GM21526 (cell line): ENCODE measurements around the gene ARHGAP10.

Experiments used
- ATAC-seq: cut with Tn5 transposase; IDR thresholded peaks from one replicate; pipeline ENCODE4 v1.9.1; 2021; ENCODE audit warnings: moderate library complexity; ENCODE audit not compliant: unreplicated experiment, low FRiP score

The ARHGAP10 gene

GRCh38 chr4:147732518-147733235, 789 bp downstream of the ARHGAP10 start:
- peak; percentile 24 for ATAC-seq

GRCh38 chr4:147733716-147734344, 1.9 kb downstream of the ARHGAP10 start:
- no peak for ATAC-seq

- no peak for ATAC-seq
Observed at GRCh38 chr4:147734496-147734895, 2.6 kb downstream of the ARHGAP10 start.

- peak; percentile 27 for ATAC-seq
Observed at GRCh38 chr4:147735413-147736301, 3.8 kb downstream of the ARHGAP10 start.

GRCh38 chr4:147736458-147736857, 4.6 kb downstream of the ARHGAP10 start:
- ATAC-seq, result no peak

- ATAC-seq, result no peak
Observed at GRCh38 chr4:147737623-147738022, 5.7 kb downstream of the ARHGAP10 start.

- ATAC-seq, result no peak
Observed at GRCh38 chr4:147739239-147739823, 7.4 kb downstream of the ARHGAP10 start.

- ATAC-seq, result no peak
Observed at GRCh38 chr4:147740176-147740575, 8.3 kb downstream of the ARHGAP10 start.

- no peak for ATAC-seq
Observed at GRCh38 chr4:147741190-147741788, 9.4 kb downstream of the ARHGAP10 start.

GRCh38 chr4:147747787-147748454, 16.0 kb downstream of the ARHGAP10 start:
- ATAC-seq, result no peak

- peak; percentile 92 for ATAC-seq
Observed at GRCh38 chr4:147749811-147750321, 18.0 kb downstream of the ARHGAP10 start.

GRCh38 chr4:147753047-147753446, 21.2 kb downstream of the ARHGAP10 start:
- no peak for ATAC-seq

GRCh38 chr4:147754037-147754445, 22.2 kb downstream of the ARHGAP10 start:
- ATAC-seq, result no peak

GRCh38 chr4:147755561-147756295, 23.8 kb downstream of the ARHGAP10 start:
- no peak for ATAC-seq

- no peak for ATAC-seq
Observed at GRCh38 chr4:147756417-147756816, 24.5 kb downstream of the ARHGAP10 start.

GRCh38 chr4:147760176-147760575, 28.3 kb downstream of the ARHGAP10 start:
- no peak for ATAC-seq

- ATAC-seq, result peak; percentile 5
Observed at GRCh38 chr4:147760695-147761094, 28.8 kb downstream of the ARHGAP10 start.

- ATAC-seq, result peak; percentile 52
Observed at GRCh38 chr4:147761218-147761883, 29.5 kb downstream of the ARHGAP10 start.
